IPS-18c (cell line): ENCODE results near the gene SMC1A.
"Not testable (repeated sequence)": the region's sequence is repeated elsewhere in the genome, so short reads cannot be mapped to it uniquely, and the experiment has no call there.

Source experiments
- H3K4me3 ChIP-seq: 2 replicates; pipeline ENCODE4 v1.7.0; 2013; ENCODE audit warnings: low read depth, mild to moderate bottlenecking, low read length, moderate library complexity; ENCODE audit not compliant: insufficient read depth
- H3K9me3 ChIP-seq: one replicate; pipeline ENCODE4 v1.6.1; 2013; ENCODE audit warnings: mild to moderate bottlenecking, low read length, moderate library complexity; ENCODE audit not compliant: control insufficient read depth, insufficient read depth

The SMC1A gene

GRCh38 chrX:53422086-53422860 is at the start of gene SMC1A:
Gene SMC1A (minus strand): TSS chrX:53422654. CDS start chrX:53422600, 54 bp downstream.
- Histone ChIP-seq H3K4me3 (peak within 1 kb of the TSS; percentile 81), H3K9me3 (no peaks in the 10 kb centered on the region)

DNA sequence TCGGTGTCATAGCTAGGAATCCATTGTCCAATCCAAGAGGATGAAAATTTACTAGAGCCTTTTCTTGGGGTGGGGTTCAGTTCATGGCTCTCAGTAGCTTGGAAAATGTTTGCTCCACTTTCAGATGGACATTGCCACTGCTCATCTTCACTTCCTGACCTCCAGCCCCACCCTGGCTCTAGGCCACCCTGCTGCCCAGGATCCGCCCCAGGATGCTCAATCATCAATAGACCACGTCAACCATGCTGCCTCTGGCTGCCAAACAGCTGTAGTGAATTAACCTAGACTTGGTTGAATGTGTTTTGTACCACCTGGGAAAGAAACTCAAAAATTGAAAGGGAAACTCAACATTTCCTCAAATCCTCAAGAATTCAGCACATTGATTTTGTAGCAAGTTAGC is 48.9 kb upstream of the SMC1A start:
- Histone ChIP-seq H3K9me3 (peaks cover 9% of the 10 kb centered on the region), H3K4me3 (no peak overlapping the region; the same call in 1 of the 2 replicates)

GRCh38 chrX:53468659-53469058 is 46.2 kb upstream of the SMC1A start:
- H3K4me3 ChIP-seq, H3K9me3 ChIP-seq: not testable (repeated sequence)

DNA sequence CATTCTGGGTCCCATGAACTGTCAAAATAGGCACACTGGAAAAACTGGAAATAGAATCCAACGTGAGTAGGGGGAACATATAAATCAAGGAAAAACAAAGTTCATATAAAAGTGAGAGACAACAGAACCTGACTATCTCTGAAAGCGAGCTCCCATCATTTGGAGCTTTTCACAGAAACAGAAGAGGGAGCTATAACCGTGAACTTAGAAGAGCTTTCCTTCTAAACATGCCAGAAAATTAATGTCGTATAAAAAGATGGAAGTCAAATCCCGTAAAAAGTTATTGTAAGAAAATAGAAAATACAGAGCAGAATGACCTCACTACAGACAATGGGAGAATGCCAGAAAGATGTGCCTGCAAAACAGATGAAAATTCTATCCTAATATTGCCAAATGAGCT is 35.6 kb upstream of the SMC1A start:
- H3K4me3 ChIP-seq: no peak overlapping the region

DNA sequence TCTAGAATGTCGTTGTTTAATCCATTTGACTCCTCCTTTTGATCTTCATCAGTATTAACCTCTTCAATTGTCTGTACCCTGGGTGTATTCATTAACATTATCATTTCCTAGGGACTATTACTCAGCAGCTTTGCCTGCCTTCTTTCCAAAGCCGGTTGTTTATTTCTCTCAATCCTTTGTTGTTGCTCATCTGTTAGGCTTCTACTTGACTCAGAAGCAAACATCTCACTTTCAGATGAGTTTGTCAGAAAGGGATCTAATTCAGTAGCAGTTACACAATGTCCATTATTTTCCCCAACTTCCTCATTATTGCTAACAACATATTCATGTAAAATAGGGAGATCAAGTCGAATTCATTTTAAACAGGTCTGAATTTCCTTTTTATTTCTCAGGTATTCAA is 33.8 kb upstream of the SMC1A start:
- no peak overlapping the region for H3K4me3 ChIP-seq
- H3K9me3 ChIP-seq: peaks cover 3% of the 10 kb centered on the region

More for the DNA sequence above, 35.6 kb upstream of the SMC1A start:
- H3K9me3 ChIP-seq: peaks cover 6% of the 10 kb centered on the region

GRCh38 chrX:53452812-53453211 is 30.4 kb upstream of the SMC1A start:
- peaks cover 6% of the 10 kb centered on the region for H3K9me3 ChIP-seq
- no peak overlapping the region; the same call in 1 of the 2 replicates for H3K4me3 ChIP-seq

DNA sequence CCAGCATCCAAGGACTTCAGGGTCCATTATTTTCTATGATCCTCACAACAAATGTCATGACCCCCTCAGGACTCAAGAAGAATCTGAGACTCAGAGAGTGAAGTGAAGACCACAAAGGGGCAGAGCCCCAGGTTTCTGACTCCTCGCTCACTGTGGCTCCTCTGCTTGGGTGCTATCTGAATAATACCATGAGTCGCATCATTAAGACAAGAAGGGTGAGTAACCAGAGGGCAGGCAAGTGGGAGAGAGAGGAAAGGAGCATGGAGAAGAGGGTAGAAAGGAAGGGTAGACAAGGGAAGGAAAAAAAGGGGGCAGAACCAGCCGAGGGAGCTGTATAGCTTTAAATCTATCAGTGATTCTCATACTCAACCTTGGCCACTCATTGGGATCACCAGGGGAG is 27.2 kb upstream of the SMC1A start:
- Histone ChIP-seq H3K4me3 (no peak overlapping the region), H3K9me3 (peaks cover 8% of the 10 kb centered on the region)

DNA sequence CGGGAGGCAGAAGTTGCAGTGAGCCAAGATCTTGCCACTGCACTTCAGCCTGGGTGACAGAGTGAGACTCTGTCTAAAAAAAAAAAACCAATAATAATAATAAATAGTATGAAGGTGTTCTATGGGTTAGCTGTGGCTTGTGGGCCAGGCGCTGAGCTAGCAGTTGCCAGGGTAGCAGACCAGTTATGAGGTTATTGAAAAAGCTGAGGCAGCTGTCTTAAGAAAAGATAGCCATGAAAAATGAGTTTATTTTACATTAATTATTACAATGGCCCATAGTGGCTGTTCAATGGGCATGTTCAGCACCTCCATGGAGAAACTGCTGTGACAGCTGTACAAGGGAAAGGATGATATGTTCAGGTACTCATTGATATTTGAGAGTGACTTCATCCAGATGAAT is 25.0 kb upstream of the SMC1A start:
- no peak overlapping the region for H3K4me3 ChIP-seq
- H3K9me3 ChIP-seq: peaks cover 5% of the 10 kb centered on the region

DNA sequence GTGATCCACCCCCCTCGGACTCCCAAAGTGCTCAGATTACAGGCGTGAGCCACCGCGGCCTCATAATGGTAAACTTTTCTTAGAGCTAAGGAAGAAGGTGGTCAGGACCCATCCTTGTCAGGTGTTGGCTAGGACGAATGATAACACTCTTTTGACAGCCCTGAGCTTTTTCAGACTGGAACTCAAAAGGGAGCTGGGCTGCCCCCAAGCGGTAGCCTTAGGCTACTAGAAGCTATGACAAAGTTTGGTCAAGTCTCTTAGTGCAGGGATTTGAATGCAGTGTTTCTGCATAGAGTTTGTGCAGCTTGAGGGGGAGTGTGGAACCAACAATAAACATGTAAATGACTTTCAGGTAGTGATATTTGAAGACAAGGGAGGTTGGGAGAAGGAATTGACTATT is 23.5 kb upstream of the SMC1A start:
- Histone ChIP-seq H3K4me3 (no peak overlapping the region), H3K9me3 (peaks cover 5% of the 10 kb centered on the region)

- peak overlapping the region; percentile 55; the same call in 1 of the 2 replicates for H3K4me3 ChIP-seq
Observed at GRCh38 chrX:53442322-53442631, 19.8 kb upstream of the SMC1A start.

GRCh38 chrX:53441531-53442321 is 19.3 kb upstream of the SMC1A start:
- Histone ChIP-seq H3K9me3 (no peaks in the 10 kb centered on the region), H3K4me3 (peak overlapping the region; percentile 55)

More at GRCh38 chrX:53442322-53442631, 19.8 kb upstream of the SMC1A start:
- no peaks in the 10 kb centered on the region for H3K9me3 ChIP-seq

DNA sequence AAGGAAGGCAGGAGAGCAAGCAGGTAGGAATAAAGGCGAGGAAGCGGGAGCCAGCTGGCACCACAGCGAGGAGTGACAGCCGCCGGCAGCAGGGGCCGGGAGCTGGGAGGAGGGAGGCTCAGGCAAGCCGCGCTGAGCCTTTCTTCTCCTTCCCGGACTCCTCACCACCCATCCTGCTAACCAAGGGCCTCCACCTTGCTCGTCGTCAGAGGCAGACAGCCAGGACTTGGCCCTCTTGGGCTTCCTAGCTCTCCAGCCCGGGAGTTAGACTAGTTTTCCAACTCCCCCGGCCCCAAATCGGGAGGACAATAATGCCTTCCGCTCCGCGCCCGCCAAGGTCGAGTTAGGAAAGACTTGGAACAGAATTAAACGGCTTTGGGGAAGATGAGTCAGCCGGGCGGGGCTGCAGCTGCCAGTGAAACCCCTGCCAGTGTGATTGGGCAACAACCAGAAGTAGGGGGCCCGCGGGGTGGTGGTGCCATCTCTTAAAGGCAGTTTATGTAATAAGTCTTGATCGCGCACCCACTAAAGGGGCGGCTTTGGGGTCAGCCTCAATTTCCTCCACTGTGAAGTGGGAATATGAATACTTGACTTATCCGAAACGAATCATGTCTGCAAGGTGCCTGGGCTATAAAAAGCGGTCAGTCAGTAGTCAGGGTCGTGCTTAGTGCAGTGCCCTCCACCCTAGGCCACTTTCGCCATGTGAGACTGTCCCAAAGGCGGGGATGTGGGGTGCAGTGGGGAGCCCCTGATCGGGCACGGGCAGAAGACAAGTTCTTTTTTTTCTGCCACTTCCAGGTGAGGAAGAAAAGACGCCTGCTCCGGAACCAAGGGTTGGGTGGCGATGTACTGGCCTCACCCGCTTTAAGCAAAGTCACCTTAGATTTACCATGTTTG is 18.4 kb upstream of the SMC1A start:
- Histone ChIP-seq H3K4me3 (peak overlapping the region; percentile 55), H3K9me3 (no peaks in the 10 kb centered on the region)

DNA sequence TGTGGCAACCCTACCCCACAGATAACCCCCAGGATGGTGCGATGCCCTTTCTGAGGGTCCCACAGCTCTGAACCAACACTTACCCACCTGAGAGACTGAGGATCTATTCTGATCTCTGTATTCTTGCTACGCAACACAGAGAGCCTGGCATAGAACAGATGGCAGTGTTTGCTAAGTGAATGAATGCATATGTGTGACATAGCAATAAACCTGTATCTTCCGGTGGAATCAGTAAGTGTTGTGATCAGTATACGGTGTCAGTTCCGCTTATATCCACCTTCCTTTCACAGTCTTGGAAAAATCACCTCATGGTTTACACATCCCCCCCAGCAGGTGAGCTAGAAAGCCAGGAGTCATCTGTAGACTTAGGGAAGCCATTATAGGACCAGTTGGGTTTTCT is 17.6 kb upstream of the SMC1A start:
- no peaks in the 10 kb centered on the region for H3K9me3 ChIP-seq
- no peak overlapping the region; the same call in 1 of the 2 replicates for H3K4me3 ChIP-seq

- H3K4me3 ChIP-seq: no peak overlapping the region
- no peaks in the 10 kb centered on the region for H3K9me3 ChIP-seq
Observed at GRCh38 chrX:53438832-53439230, 16.4 kb upstream of the SMC1A start.

DNA sequence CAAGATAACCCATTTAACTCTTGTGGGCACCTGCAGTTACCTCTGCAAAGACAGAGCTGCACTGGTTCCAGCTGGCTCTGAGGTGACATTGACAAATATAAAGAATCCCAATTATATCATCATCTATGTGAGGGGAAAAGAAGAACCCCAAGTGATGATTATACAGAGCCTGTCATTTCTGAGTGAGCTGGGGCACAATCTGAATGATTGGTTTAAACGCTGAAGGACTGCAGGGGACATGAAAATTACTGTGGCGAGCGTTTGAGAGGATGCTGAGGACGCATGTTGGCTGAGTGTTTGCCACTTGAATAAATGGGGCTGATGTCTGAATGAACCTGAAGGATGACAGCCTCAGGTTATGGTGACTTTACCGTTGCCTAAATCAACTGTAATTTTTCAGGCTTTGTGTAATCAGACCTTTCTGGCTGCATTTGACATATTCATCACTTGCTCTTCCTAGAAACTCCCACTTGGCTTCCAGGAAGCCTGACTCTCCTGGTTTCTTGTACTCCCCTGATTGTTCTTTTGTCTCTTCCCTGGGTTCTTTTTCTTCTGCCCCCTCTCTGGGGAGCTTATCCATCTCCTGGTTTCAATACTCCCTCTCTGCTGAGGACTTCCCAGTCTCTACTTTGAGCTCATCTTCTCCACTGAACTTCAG is 15.8 kb upstream of the SMC1A start:
- no peaks in the 10 kb centered on the region for H3K9me3 ChIP-seq

DNA sequence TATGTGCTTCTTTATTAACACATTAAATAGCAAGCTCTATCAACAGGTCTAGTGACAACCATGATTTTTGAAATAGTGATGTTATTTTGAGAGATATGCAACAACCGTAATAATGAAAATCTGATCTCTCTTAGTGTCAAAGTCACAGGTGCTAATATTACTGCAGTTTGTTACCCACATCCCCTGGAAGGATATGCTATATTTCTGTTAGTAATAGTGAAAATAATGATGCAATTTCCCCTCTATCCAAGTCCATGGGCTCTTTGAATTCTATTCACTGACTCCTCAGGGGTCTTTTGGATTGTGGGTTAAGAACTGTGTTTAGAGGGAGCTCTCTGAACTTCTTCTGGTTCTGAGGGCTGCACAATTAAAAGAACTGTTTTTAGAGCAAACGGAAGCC is 14.8 kb upstream of the SMC1A start:
- H3K4me3 ChIP-seq: no peak overlapping the region
- H3K9me3 ChIP-seq: no peaks in the 10 kb centered on the region

More for the DNA sequence above, 15.8 kb upstream of the SMC1A start:
- H3K4me3 ChIP-seq: no peak overlapping the region

- Histone ChIP-seq H3K9me3 (peaks cover 2% of the 10 kb centered on the region), H3K4me3 (no peak overlapping the region)
Observed at GRCh38 chrX:53435997-53436396, 13.5 kb upstream of the SMC1A start.
